ENCODE data around the gene SLC6A12. TPM values are rescaled to one million over a fixed set of nuclear protein-coding genes. Genes with fewer than 3 reads are reported as not detected.

SLC6A12 gene
- total and polyA plus RNA-seq, 2 donors (not counting 3 experiments of a cell fraction or from before 2014, with no cell fraction given), result not detected

- H2AFZ ChIP-seq (ENCODE audit: low read depth, low read length), result no peak overlapping the region
- H4K20me1 ChIP-seq (replicated peaks; ENCODE audit: control insufficient read depth, extremely low read depth, insufficient read depth, low read length), result no peaks in the 10 kb centered on the region
- ChIA-PET CTCF (interaction anchor here (0.8 to 1.5 kb wide), 3 partner anchors 9 to 21 kb away, joined by 3 read pairs; no protein-coding TSS in a partner anchor), POLR2A (no interaction called here)
- no TSS peak for BruUV-seq (replicated peaks)
- H3K9me1 ChIP-seq (replicated peaks; ENCODE audit: control insufficient read depth, extremely low read depth, insufficient read depth, low read length), result no peaks in the 10 kb centered on the region
- no peaks in the 10 kb centered on the region for H3K79me2 ChIP-seq (ENCODE audit: control insufficient read depth, insufficient read depth, low read length)
- no peak for TF ChIP-seq JUN (IDR thresholded peaks at IDR 0.05; ENCODE audit: borderline replicate concordance, insufficient read depth, insufficient read length, low read depth)
- no peak for TF ChIP-seq FOS (IDR thresholded peaks at IDR 0.05; ENCODE audit: borderline replicate concordance, insufficient read depth, low read length)
- no peak for TF ChIP-seq GATA2 (IDR thresholded peaks at IDR 0.05; ENCODE audit: insufficient read depth, insufficient read length, low read depth, low read length)
- no peak for TF ChIP-seq EZH2 (IDR thresholded peaks at IDR 0.05; ENCODE audit: borderline replicate concordance, low read depth, low read length, severe bottlenecking)
- no peak for TF ChIP-seq MYC (IDR thresholded peaks at IDR 0.05; ENCODE audit: low read depth, low read length)
- TF ChIP-seq, protein P1, sequence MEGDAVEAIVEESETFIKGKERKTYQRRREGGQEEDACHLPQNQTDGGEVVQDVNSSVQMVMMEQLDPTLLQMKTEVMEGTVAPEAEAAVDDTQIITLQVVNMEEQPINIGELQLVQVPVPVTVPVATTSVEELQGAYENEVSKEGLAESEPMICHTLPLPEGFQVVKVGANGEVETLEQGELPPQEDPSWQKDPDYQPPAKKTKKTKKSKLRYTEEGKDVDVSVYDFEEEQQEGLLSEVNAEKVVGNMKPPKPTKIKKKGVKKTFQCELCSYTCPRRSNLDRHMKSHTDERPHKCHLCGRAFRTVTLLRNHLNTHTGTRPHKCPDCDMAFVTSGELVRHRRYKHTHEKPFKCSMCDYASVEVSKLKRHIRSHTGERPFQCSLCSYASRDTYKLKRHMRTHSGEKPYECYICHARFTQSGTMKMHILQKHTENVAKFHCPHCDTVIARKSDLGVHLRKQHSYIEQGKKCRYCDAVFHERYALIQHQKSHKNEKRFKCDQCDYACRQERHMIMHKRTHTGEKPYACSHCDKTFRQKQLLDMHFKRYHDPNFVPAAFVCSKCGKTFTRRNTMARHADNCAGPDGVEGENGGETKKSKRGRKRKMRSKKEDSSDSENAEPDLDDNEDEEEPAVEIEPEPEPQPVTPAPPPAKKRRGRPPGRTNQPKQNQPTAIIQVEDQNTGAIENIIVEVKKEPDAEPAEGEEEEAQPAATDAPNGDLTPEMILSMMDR (IDR thresholded peaks at IDR 0.05; ENCODE audit: extremely low read depth in 1 of 2, insufficient read depth in 1 of 2, low read depth in 1 of 2, low read length in 2 of 2), result no peak
- TF ChIP-seq POLR2AphosphoS5 (IDR thresholded peaks at IDR 0.05; ENCODE audit: insufficient read depth, low read depth, low read length), result no peak
- no peak for TF ChIP-seq POLR2A (IDR thresholded peaks at IDR 0.05; ENCODE audit: low read depth, low read length)
- no peak for TF ChIP-seq MAX (IDR thresholded peaks at IDR 0.05; ENCODE audit: insufficient read depth, insufficient read length)
- no peak overlapping the region for H3K4me2 ChIP-seq (ENCODE audit: insufficient read depth, low read length)
- intact Hi-C loops (cut with micrococcal nuclease), result no loop called here
- dilution Hi-C loops (cut with MboI; ENCODE audit: extremely low pct_ligation_motif_present, low sequenced_read_pairs), result no loop called here
- DNase-seq (ENCODE audit: low read depth, low spot score) (no peak), FAIRE-seq (no peak)
- H3K9me3 ChIP-seq (replicated peaks; ENCODE audit: control insufficient read depth, insufficient read depth, low read length), result no peaks in the 10 kb centered on the region
- no peak overlapping the region for H3K4me3 ChIP-seq (replicated peaks in 1 of 3; ENCODE audit: insufficient read depth in 1 of 3, low read depth in 1 of 3, low read length in 3 of 3)
- H3K36me3 ChIP-seq (ENCODE audit: control insufficient read depth in 2 of 2, extremely low read depth in 1 of 2, insufficient read depth in 2 of 2, low read length in 2 of 2), result no peaks in the 10 kb centered on the region
- H3K27ac ChIP-seq (ENCODE audit: insufficient read depth, low read depth, low read length), result no peak overlapping the region
- no peak overlapping the region for H3K9ac ChIP-seq (replicated peaks; ENCODE audit: extremely low read depth, insufficient read depth, low read length)
- H3K4me1 ChIP-seq (ENCODE audit: control insufficient read depth, extremely low read depth, insufficient read depth, low read length), result peaks cover 2% of the 10 kb centered on the region
- H3K27me3 ChIP-seq (ENCODE audit: control insufficient read depth in 2 of 2, insufficient read depth in 2 of 2, low read length in 2 of 2), result no peaks in the 10 kb centered on the region
These were observed 24.4 kb downstream of the SLC6A12 start for GRCh38 chr12:189622-189962.

Data from endothelial cell of umbilical vein (primary cell).